ENCODE results near the gene TLN1.

Gene TLN1

DNA sequence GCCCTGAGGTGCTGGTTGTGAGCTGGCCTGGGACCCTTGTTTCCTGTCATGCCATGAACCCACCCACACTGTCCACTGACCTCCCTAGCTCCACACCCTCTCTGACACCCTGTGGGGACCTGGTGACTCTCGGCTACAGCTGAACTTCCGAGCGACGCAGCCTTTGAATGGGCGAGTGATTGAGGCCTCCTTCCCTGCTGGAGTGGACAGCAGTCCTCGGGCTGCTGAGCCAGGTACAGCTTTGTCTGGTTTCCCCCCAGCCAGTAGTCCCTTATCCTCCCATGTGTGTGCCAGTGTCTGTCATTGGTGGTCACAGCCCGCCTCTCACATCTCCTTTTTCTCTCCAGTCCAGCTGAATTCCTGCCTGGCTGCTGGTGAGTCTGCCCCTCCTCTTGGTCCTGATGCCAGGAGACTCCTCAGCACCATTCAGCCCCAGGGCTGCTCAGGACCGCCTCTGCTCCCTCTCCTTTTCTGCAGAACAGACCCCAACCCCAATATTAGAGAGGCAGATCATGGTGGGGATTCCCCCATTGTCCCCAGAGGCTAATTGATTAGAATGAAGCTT lies 52.1 kb downstream of the TLN1 start:
- TF ChIP-seq, protein P1, sequence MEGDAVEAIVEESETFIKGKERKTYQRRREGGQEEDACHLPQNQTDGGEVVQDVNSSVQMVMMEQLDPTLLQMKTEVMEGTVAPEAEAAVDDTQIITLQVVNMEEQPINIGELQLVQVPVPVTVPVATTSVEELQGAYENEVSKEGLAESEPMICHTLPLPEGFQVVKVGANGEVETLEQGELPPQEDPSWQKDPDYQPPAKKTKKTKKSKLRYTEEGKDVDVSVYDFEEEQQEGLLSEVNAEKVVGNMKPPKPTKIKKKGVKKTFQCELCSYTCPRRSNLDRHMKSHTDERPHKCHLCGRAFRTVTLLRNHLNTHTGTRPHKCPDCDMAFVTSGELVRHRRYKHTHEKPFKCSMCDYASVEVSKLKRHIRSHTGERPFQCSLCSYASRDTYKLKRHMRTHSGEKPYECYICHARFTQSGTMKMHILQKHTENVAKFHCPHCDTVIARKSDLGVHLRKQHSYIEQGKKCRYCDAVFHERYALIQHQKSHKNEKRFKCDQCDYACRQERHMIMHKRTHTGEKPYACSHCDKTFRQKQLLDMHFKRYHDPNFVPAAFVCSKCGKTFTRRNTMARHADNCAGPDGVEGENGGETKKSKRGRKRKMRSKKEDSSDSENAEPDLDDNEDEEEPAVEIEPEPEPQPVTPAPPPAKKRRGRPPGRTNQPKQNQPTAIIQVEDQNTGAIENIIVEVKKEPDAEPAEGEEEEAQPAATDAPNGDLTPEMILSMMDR (IDR thresholded peaks at IDR 0.05; ENCODE audit: low read depth, low read length, missing control alignments): no peak
- no peak for DNase-seq (ENCODE audit: low read depth)
- no peak overlapping the region for H3K4me3 ChIP-seq (ENCODE audit: low read depth, low read length)

DNA sequence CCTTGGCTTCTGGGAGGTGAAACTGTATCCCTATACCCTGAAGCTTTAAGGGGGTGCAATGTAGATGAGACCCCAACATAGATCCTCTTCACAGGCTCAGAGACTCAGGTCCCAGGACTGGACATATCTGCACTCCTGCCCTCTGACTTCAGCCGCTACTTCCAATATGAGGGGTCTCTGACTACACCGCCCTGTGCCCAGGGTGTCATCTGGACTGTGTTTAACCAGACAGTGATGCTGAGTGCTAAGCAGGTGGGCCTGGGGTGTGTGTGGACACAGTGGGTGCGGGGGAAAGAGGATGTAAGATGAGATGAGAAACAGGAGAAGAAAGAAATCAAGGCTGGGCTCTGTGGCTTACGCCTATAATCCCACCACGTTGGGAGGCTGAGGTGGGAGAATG lies 52.9 kb downstream of the TLN1 start:
- DNase-seq (ENCODE audit: low read depth): no peak
- H3K4me3 ChIP-seq (ENCODE audit: low read depth, low read length): no peak overlapping the region
- TF ChIP-seq, protein P1 (IDR thresholded peaks at IDR 0.05; ENCODE audit: low read depth, low read length, missing control alignments): no peak

DNA sequence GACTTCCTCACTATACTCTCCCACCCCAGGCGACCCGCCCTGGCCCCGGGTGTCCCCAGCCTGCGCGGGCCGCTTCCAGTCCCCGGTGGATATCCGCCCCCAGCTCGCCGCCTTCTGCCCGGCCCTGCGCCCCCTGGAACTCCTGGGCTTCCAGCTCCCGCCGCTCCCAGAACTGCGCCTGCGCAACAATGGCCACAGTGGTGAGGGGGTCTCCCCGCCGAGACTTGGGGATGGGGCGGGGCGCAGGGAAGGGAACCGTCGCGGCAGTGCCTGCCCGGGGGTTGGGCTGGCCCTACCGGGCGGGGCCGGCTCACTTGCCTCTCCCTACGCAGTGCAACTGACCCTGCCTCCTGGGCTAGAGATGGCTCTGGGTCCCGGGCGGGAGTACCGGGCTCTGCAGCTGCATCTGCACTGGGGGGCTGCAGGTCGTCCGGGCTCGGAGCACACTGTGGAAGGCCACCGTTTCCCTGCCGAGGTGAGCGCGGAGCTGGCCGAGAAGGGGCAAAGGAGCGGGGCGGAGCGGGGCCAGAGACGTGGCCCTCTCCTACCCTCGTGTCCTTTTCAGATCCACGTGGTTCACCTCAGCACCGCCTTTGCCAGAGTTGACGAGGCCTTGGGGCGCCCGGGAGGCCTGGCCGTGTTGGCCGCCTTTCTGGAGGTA lies 56.1 kb downstream of the TLN1 start:
- DNase-seq (ENCODE audit: low read depth): no peak
- TF ChIP-seq, protein P1 (IDR thresholded peaks at IDR 0.05; ENCODE audit: low read depth, low read length, missing control alignments): no peak
- no peak overlapping the region for H3K4me3 ChIP-seq (ENCODE audit: low read depth, low read length)

DNA sequence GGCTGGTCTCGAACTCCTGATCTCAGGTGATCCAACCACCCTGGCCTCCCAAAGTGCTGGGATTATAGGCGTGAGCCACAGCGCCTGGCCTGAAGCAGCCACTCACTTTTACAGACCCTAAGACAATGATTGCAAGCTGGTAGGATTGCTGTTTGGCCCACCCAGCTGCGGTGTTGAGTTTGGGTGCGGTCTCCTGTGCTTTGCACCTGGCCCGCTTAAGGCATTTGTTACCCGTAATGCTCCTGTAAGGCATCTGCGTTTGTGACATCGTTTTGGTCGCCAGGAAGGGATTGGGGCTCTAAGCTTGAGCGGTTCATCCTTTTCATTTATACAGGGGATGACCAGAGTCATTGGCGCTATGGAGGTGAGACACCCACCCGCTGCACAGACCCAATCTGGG lies 56.8 kb downstream of the TLN1 start:
- no peak overlapping the region for H3K4me3 ChIP-seq (ENCODE audit: low read depth, low read length)
- TF ChIP-seq, protein P1 (IDR thresholded peaks at IDR 0.05; ENCODE audit: low read depth, low read length, missing control alignments): no peak
- no peak for DNase-seq (ENCODE audit: low read depth)

DNA sequence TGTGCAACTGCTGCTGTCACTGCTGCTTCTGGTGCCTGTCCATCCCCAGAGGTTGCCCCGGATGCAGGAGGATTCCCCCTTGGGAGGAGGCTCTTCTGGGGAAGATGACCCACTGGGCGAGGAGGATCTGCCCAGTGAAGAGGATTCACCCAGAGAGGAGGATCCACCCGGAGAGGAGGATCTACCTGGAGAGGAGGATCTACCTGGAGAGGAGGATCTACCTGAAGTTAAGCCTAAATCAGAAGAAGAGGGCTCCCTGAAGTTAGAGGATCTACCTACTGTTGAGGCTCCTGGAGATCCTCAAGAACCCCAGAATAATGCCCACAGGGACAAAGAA lies 58.0 kb downstream of the TLN1 start:
- TF ChIP-seq, protein P1 (IDR thresholded peaks at IDR 0.05; ENCODE audit: low read depth, low read length, missing control alignments): no peak
- H3K4me3 ChIP-seq (ENCODE audit: low read depth, low read length): no peak overlapping the region

DNA sequence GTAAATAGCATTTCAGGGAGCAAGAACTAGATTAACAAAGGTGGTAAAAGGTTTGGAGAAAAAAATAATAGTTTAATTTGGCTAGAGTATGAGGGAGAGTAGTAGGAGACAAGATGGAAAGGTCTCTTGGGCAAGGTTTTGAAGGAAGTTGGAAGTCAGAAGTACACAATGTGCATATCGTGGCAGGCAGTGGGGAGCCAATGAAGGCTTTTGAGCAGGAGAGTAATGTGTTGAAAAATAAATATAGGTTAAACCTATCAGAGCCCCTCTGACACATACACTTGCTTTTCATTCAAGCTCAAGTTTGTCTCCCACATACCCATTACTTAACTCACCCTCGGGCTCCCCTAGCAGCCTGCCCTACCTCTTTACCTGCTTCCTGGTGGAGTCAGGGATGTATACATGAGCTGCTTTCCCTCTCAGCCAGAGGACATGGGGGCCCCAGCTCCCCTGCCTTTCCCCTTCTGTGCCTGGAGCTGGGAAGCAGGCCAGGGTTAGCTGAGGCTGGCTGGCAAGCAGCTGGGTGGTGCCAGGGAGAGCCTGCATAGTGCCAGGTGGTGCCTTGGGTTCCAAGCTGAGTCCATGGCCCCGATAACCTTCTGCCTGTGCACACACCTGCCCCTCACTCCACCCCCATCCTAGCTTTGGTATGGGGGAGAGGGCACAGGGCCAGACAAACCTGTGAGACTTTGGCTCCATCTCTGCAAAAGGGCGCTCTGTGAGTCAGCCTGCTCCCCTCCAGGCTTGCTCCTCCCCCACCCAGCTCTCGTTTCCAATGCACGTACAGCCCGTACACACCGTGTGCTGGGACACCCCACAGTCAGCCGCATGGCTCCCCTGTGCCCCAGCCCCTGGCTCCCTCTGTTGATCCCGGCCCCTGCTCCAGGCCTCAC lies 58.6 kb downstream of the TLN1 start, which contains the start of gene CA9:
Gene CA9 (plus strand): TSS at position 797 of the 893 bp plus-strand sequence. CDS start 32 bp downstream, at position 829.
- DNase-seq (ENCODE audit: low read depth): no peak

More for the DNA sequence above, 58.0 kb downstream of the TLN1 start:
- DNase-seq (ENCODE audit: low read depth): no peak

More for the DNA sequence above, 58.6 kb downstream of the TLN1 start, which contains the start of gene CA9:
- no peak within 1 kb of the TSS for H3K4me3 ChIP-seq (ENCODE audit: low read depth, low read length)
- TF ChIP-seq, protein P1 (IDR thresholded peaks at IDR 0.05; ENCODE audit: low read depth, low read length, missing control alignments): no peak

Measured in GM12864 (cell line).